Eye (tissue), 1 donor: Measurements from ENCODE around the gene ICOS.
"Not testable (repeated sequence)": the region's sequence is repeated elsewhere in the genome, so short reads cannot be mapped to it uniquely, and the experiment has no call there.

Experiments
- DNase-seq: peaks from one replicate; pipeline ENCODE4 v3.0.0-alpha.2; 2015

ICOS gene

GRCh38 chr2:203918839-203919238, 17.7 kb upstream of the ICOS start:
- DNase-seq: no peak

GRCh38 chr2:203925512-203926158, 10.9 kb upstream of the ICOS start:
- no peak for DNase-seq

- no peak for DNase-seq
Measured at GRCh38 chr2:203928849-203929248, 7.7 kb upstream of the ICOS start.

- not testable (repeated sequence) for DNase-seq
Measured at GRCh38 chr2:203931262-203931661, 5.3 kb upstream of the ICOS start.

GRCh38 chr2:203934041-203934492, 2.5 kb upstream of the ICOS start:
- DNase-seq: no peak

GRCh38 chr2:203934711-203935438, 1.7 kb upstream of the ICOS start:
- no peak for DNase-seq

- DNase-seq: no peak
Measured at GRCh38 chr2:203935568-203935967, 995 bp upstream of the ICOS start.

- no peak for DNase-seq
Measured at GRCh38 chr2:203936949-203937348, 386 bp downstream of the ICOS start.

- DNase-seq: no peak
Measured at GRCh38 chr2:203937788-203938187, 1.2 kb downstream of the ICOS start.

GRCh38 chr2:203940039-203940438, 3.5 kb downstream of the ICOS start:
- no peak for DNase-seq

GRCh38 chr2:203943493-203944382, 7.2 kb downstream of the ICOS start:
- not testable (repeated sequence) for DNase-seq

- no peak for DNase-seq
Measured at GRCh38 chr2:203948733-203949132, 12.2 kb downstream of the ICOS start.

GRCh38 chr2:203949228-203949627, 12.7 kb downstream of the ICOS start:
- no peak for DNase-seq

- DNase-seq: no peak
Measured at GRCh38 chr2:203951366-203951902, 14.9 kb downstream of the ICOS start.

GRCh38 chr2:203959265-203959664, 22.7 kb downstream of the ICOS start:
- no peak for DNase-seq

- DNase-seq: no peak
Measured at GRCh38 chr2:203959672-203960071, 23.1 kb downstream of the ICOS start.

GRCh38 chr2:203960811-203961210, 24.2 kb downstream of the ICOS start:
- no peak for DNase-seq

GRCh38 chr2:203965190-203965589, 28.6 kb downstream of the ICOS start:
- DNase-seq: not testable (repeated sequence)

- DNase-seq: no peak
Measured at GRCh38 chr2:203971251-203971650, 34.7 kb downstream of the ICOS start.

GRCh38 chr2:203972066-203972465, 35.5 kb downstream of the ICOS start:
- DNase-seq: no peak

GRCh38 chr2:203973000-203973399, 36.4 kb downstream of the ICOS start:
- DNase-seq: no peak

- DNase-seq: no peak
Measured at GRCh38 chr2:203973676-203974075, 37.1 kb downstream of the ICOS start.

GRCh38 chr2:203975912-203976311, 39.3 kb downstream of the ICOS start:
- DNase-seq: no peak
